ENCODE results near the gene CRYGD. TPM values are rescaled to one million over a fixed set of nuclear protein-coding genes. Genes with fewer than 3 reads are reported as not detected.

CRYGD gene
- total and polyA plus RNA-seq, 2 of the 4 experiments (the other 2 are of a cell fraction): not detected

GRCh38 chr2:208128136-208128535, 3.8 kb upstream of the CRYGD start:
- H3K79me1 ChIP-seq (ENCODE audit: low read depth in 1 of 2, low read length in 2 of 2): no peaks in the 10 kb centered on the region
- H3K23ac ChIP-seq (ENCODE audit: low read depth, low read length): no peak overlapping the region
- no TSS peak for BruUV-seq (replicated peaks)
- H3K56ac ChIP-seq (ENCODE audit: extremely low read depth, insufficient read depth, low read length): no peak overlapping the region
- H4K8ac ChIP-seq (ENCODE audit: low read depth in 2 of 2, low read length in 2 of 2): no peak overlapping the region
- H3K4me3 ChIP-seq (ENCODE audit: insufficient read depth, low read depth, low read length): no peak overlapping the region
- dilution Hi-C loops (cut with HindIII; ENCODE audit: low sequenced_read_pairs, unreplicated experiment): no loop called here
- no peaks in the 10 kb centered on the region for H3K4me1 ChIP-seq (ENCODE audit: control insufficient read depth, insufficient read depth, low read length)
- intact Hi-C loops (cut with micrococcal nuclease): no loop called here
- ChIA-PET POLR2A (ENCODE audit: unreplicated experiment) (no interaction called here), CTCF (no interaction called here)
- DNase-seq (no peak), ATAC-seq (ENCODE audit: low read depth) (no peak)
- no peak overlapping the region for H2BK5ac ChIP-seq (ENCODE audit: low read depth, low read length, poor library complexity, severe bottlenecking)
- no peaks in the 10 kb centered on the region for H3K9me3 ChIP-seq (ENCODE audit: control insufficient read depth, insufficient read depth, low read length)
- no peaks in the 10 kb centered on the region for H4K20me1 ChIP-seq (ENCODE audit: insufficient read depth, low read length)
- H3K9ac ChIP-seq (ENCODE audit: low read depth, low read length): no peak overlapping the region
- no peak overlapping the region for H3K27ac ChIP-seq (ENCODE audit: insufficient read depth, low read length)
- no peak overlapping the region for H4K5ac ChIP-seq (ENCODE audit: low read depth, low read length)
- TF ChIP-seq USF2 (IDR thresholded peaks at IDR 0.05; ENCODE audit: low read depth, low read length) (no peak), RAD21 (IDR thresholded peaks at IDR 0.05; ENCODE audit: low read length) (no peak), BHLHE40 (IDR thresholded peaks at IDR 0.05; ENCODE audit: low read depth, low read length) (no peak)
- peaks cover 16% of the 10 kb centered on the region for H3K27me3 ChIP-seq (ENCODE audit: control insufficient read depth, insufficient read depth, low read length)
- H2AK5ac ChIP-seq (ENCODE audit: low read depth, low read length): no peak overlapping the region
- no peak overlapping the region for H3K4me2 ChIP-seq (ENCODE audit: low read depth, low read length)
- no peak overlapping the region for H4K91ac ChIP-seq (ENCODE audit: insufficient read depth, low read depth, low read length)
- no peak overlapping the region for H2BK120ac ChIP-seq (ENCODE audit: low read depth, low read length)
- H2BK15ac ChIP-seq (ENCODE audit: low read depth, low read length): no peak overlapping the region
- no peak overlapping the region for H3K14ac ChIP-seq (replicated peaks; ENCODE audit: low read depth, low read length)
- H2AFZ ChIP-seq (replicated peaks; ENCODE audit: low read length, poor library complexity): no peak overlapping the region
- no peak overlapping the region for H2BK20ac ChIP-seq (ENCODE audit: low read depth, low read length)
- 65% methylated on average over 7 of the region's 12 CpGs; no CpG with 5 or more reads in 1 of the 2 experiments for WGBS, 2 experiments (ENCODE audit: extremely low coverage in 2 of 2, insufficient read length in 1 of 2)
- H2AK9ac ChIP-seq (replicated peaks; ENCODE audit: low read depth, low read length, poor library complexity): no peak overlapping the region
- H3K4ac ChIP-seq (ENCODE audit: low read depth, low read length): no peak overlapping the region
- H3K36me3 ChIP-seq (ENCODE audit: control insufficient read depth, insufficient read depth, low read length): no peaks in the 10 kb centered on the region
- in situ Hi-C loops (cut with MboI; ENCODE audit: low sequenced_read_pairs): no loop called here
- H3K18ac ChIP-seq (ENCODE audit: low read depth, low read length): no peak overlapping the region
- H3K9me1 ChIP-seq (ENCODE audit: insufficient read depth, low read length): no peaks in the 10 kb centered on the region

All from IMR-90 (cell line).